GM19351 (cell line): ENCODE measurements around the gene GLB1L2.
A peak's percentile ranks its signal among the peaks of the same experiment; 100 is the strongest.
"Not testable (repeated sequence)": the region's sequence is repeated elsewhere in the genome, so short reads cannot be mapped to it uniquely, and the experiment has no call there.

Experiments used
- ATAC-seq: cut with Tn5 transposase; IDR thresholded peaks from one replicate; pipeline ENCODE4 v1.9.1; 2021; ENCODE audit warnings: mild to moderate bottlenecking, moderate library complexity; ENCODE audit not compliant: unreplicated experiment

Gene GLB1L2

GRCh38 chr11:134331354-134332188 is at the start of gene GLB1L2:
Gene GLB1L2, plus strand, starts transcription at chr11:134331988. Its CDS starts 74 bp downstream, at chr11:134332062.
- peak; percentile 92 for ATAC-seq

GRCh38 chr11:134282121-134283045 is 49.4 kb upstream of the GLB1L2 start:
- no peak for ATAC-seq

GRCh38 chr11:134283461-134284230 is 48.1 kb upstream of the GLB1L2 start:
- no peak for ATAC-seq

GRCh38 chr11:134284349-134284748 is 47.4 kb upstream of the GLB1L2 start:
- not testable (repeated sequence) for ATAC-seq

- no peak for ATAC-seq
These were observed 44.2 kb upstream of the GLB1L2 start for GRCh38 chr11:134287561-134287960.

GRCh38 chr11:134288486-134288885 is 43.3 kb upstream of the GLB1L2 start:
- ATAC-seq: no peak

- no peak for ATAC-seq
These were observed 42.6 kb upstream of the GLB1L2 start for GRCh38 chr11:134289167-134289566.

- no peak for ATAC-seq
These were observed 42.0 kb upstream of the GLB1L2 start for GRCh38 chr11:134289789-134290188.

GRCh38 chr11:134290646-134291045 is 41.1 kb upstream of the GLB1L2 start:
- ATAC-seq: no peak

- no peak for ATAC-seq
These were observed 40.6 kb upstream of the GLB1L2 start for GRCh38 chr11:134291196-134291595.

GRCh38 chr11:134292661-134293060 is 39.1 kb upstream of the GLB1L2 start:
- ATAC-seq: no peak

- ATAC-seq: no peak
These were observed 38.4 kb upstream of the GLB1L2 start for GRCh38 chr11:134293119-134294113.

- ATAC-seq: no peak
These were observed 37.1 kb upstream of the GLB1L2 start for GRCh38 chr11:134294664-134295063.

GRCh38 chr11:134312223-134312622 is 19.6 kb upstream of the GLB1L2 start:
- ATAC-seq: no peak

GRCh38 chr11:134312807-134313206 is 19.0 kb upstream of the GLB1L2 start:
- no peak for ATAC-seq

GRCh38 chr11:134313379-134313778 is 18.4 kb upstream of the GLB1L2 start:
- ATAC-seq: no peak

GRCh38 chr11:134313821-134314607 is 17.8 kb upstream of the GLB1L2 start:
- ATAC-seq: no peak

GRCh38 chr11:134317103-134317502 is 14.7 kb upstream of the GLB1L2 start:
- ATAC-seq: no peak

GRCh38 chr11:134321373-134321772 is 10.4 kb upstream of the GLB1L2 start:
- ATAC-seq: not testable (repeated sequence)
